HCT116 (cell line): ENCODE results near the gene U2AF1.
"Not testable (repeated sequence)": the region's sequence is repeated elsewhere in the genome, so short reads cannot be mapped to it uniquely, and the experiment has no call there.

ENCODE experiments used
- EZH2 ChIP-seq: fragments of 200-600 bp; sonication (generic); IDR thresholded peaks from 2 replicates; pipeline ENCODE4 v1.6.1; 2017; ENCODE audit warnings: antibody characterized with exemption, mixed run types
- POLR2AphosphoS5 ChIP-seq: IDR thresholded peaks from 2 replicates; pipeline ENCODE4 v1.6.1; 2011; ENCODE audit warnings: mild to moderate bottlenecking, low read depth, low read length, moderate library complexity
- RAD21 ChIP-seq: IDR thresholded peaks from 2 replicates; pipeline ENCODE4 v1.6.1; 2012; ENCODE audit warnings: low read depth, mild to moderate bottlenecking
- SIN3A ChIP-seq: IDR thresholded peaks from 2 replicates; pipeline ENCODE4 v1.6.1; 2012; ENCODE audit warnings: low read depth
- ZFX ChIP-seq: fragments of 450-650 bp; IDR thresholded peaks from 2 replicates; pipeline ENCODE4 v1.6.1; 2017
- ZNF274 ChIP-seq: fragments of 200-500 bp; sonication (Bioruptor generic); IDR thresholded peaks from 2 replicates; pipeline ENCODE4 v1.6.1; 2014; ENCODE audit warnings: mild to moderate bottlenecking, low read depth, low read length, inconsistent platforms
- TF ChIP-seq, protein P1 (sequence below), 3 experiments: fragments of 200-600 bp in 1 of 3; sonication (generic) in 1 of 3; IDR thresholded peaks in 2 of 3; conservative IDR thresholded peaks in 1 of 3; 2 replicates each; pipeline ENCODE4 v1.5.1; 2012 to 2017; ENCODE audit warnings: low read depth in 2 of 3, low read length in 2 of 3, antibody characterized with exemption in 1 of 3, borderline replicate concordance in 1 of 3, control low read depth in 1 of 3, mild to moderate bottlenecking in 1 of 3, mixed read lengths in 1 of 3, mixed run types in 1 of 3, moderate library complexity in 1 of 3; ENCODE audit not compliant: insufficient read depth in 1 of 3

GRCh38 chr21:43141407-43141806 is 34.0 kb upstream of the U2AF1 start:
- TF ChIP-seq, protein P1, sequence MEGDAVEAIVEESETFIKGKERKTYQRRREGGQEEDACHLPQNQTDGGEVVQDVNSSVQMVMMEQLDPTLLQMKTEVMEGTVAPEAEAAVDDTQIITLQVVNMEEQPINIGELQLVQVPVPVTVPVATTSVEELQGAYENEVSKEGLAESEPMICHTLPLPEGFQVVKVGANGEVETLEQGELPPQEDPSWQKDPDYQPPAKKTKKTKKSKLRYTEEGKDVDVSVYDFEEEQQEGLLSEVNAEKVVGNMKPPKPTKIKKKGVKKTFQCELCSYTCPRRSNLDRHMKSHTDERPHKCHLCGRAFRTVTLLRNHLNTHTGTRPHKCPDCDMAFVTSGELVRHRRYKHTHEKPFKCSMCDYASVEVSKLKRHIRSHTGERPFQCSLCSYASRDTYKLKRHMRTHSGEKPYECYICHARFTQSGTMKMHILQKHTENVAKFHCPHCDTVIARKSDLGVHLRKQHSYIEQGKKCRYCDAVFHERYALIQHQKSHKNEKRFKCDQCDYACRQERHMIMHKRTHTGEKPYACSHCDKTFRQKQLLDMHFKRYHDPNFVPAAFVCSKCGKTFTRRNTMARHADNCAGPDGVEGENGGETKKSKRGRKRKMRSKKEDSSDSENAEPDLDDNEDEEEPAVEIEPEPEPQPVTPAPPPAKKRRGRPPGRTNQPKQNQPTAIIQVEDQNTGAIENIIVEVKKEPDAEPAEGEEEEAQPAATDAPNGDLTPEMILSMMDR (IDR thresholded peaks at IDR 0.05 in 2 of 3, conservative IDR thresholded peaks at IDR 0.05 in 1 of 3; ENCODE audit: borderline replicate concordance in 1 of 3, insufficient read depth in 1 of 3, low read depth in 2 of 3, low read length in 2 of 3) = not testable (repeated sequence)
- TF ChIP-seq ZFX, RAD21, ZNF274, SIN3A, POLR2AphosphoS5, EZH2: not testable (repeated sequence)
